ENCODE results near the gene TIAM2.
"Not testable (repeated sequence)": the region's sequence is repeated elsewhere in the genome, so short reads cannot be mapped to it uniquely, and the experiment has no call there.

TIAM2 gene

GRCh38 chr6:154993026-154993425 is 2.1 kb upstream of the TIAM2 start:
- no peak for DNase-seq

- DNase-seq = no peak
Observed at GRCh38 chr6:154993710-154994109, 1.4 kb upstream of the TIAM2 start.

DNA sequence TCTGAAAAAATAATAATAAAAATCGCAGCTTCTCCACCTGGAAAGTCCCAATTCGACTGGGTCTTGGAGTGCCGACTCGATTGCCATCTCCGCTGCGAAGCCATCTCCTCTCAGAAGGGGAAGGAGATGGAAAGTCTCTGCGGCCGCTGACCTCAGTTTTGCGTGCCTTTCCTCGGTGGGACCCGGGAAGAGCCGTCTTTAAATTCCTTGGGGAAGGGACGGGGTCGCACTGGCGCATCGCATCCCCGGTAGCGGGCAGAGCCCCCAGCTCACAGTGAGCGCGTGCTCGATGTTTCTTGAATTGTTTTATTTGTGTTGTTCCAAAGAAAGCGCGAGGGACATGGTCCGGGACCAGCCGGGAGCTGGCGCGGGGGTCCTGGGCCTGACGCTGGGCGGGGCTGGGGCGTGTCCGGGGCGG is 270 bp upstream of the TIAM2 start:
- no peak for DNase-seq

GRCh38 chr6:154996016-154996590 is 988 bp downstream of the TIAM2 start:
- DNase-seq = no peak

GRCh38 chr6:154996841-154997311 is 1.8 kb downstream of the TIAM2 start:
- no peak for DNase-seq

GRCh38 chr6:154998855-154999254 is 3.7 kb downstream of the TIAM2 start:
- DNase-seq = no peak

DNA sequence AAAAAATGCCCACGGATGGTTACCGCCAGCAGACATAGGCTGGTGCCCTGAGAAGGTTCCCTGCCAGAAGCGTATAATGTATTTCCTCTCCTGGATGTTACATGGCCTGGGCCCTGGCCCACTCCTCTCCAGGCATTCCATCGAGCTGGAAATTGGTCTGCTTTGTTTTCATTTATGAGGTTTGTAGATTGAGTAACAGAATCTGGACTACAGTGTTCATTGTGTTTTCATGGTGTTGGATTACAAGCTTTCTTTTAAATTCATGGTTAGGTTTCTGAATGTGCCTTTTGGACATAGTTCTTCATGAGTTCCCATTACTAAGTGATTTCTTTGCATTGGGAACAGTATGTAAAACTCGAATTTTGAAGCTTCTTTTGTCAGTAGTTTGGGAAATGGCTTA is 6.4 kb downstream of the TIAM2 start:
- no peak for DNase-seq

- no peak for DNase-seq
Observed at GRCh38 chr6:155001934-155002333, 6.8 kb downstream of the TIAM2 start.

DNA sequence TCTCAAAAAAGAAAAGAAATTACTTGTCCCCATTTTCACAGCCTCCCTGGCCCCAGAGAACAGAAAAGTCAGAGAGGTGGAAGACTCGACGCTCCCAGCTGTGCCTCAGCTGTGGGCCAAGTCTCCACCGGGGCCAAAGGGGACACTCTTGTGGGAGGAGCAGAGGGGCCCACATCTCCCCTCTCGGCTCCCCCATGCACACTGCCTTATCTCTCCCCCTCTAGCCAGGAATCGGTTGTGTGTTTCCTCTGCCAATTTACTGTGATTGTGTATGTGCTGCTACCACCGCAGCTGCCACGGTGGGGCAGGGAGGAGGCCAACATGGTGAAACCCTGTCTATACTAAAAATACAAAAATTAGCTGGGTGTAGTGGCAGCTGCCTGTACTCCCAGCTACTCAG is 8.4 kb downstream of the TIAM2 start:
- DNase-seq = no peak

GRCh38 chr6:155004017-155004416 is 8.9 kb downstream of the TIAM2 start:
- DNase-seq = no peak

GRCh38 chr6:155004576-155005372 is 9.7 kb downstream of the TIAM2 start:
- no peak for DNase-seq

- no peak for DNase-seq
Observed at GRCh38 chr6:155008625-155009024, 13.5 kb downstream of the TIAM2 start.

- DNase-seq = no peak
Observed at GRCh38 chr6:155010940-155011339, 15.8 kb downstream of the TIAM2 start.

DNA sequence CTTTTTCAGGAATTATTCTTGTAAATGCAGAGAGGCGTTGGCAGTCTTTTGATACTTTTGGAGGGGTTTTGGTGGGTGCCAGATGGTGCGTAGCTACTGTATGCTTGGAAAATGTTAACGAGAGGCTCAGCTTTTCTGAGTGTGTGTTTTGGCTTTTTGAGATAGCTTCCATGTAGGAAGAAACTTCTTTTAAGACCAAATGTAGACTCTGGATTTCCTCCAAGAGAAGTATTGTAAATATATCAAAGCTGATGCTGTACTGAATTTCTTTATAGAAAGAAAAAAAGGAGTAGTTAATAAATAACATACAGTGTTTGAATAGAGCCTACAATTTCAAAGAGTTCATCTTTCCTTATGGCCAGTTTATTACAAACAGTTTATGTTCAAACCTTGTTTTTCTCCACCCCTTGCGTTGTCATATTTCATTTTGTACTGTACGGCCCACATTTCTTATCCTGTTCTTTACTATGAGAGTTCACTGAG is 16.7 kb downstream of the TIAM2 start:
- no peak for DNase-seq

DNA sequence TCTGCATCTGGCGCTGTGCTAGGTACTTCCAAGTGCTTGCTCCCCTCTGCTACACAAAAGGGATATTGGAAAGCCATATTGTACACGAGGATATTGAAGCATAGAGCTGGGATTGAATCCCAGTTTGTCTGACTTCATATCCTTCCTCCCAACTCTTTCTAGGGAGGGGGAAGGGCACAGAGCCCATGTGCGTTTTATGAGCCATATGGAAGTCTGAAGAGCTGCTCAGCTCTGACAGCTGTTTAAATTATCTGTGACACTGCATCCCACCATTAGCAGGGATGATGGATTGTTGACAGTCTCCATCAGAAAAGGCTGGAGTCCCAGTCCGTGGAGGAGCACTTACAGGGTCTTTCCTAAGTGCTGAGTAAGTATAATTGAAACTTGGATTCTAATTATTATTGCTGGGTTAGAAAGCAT is 18.4 kb downstream of the TIAM2 start:
- DNase-seq = no peak

DNA sequence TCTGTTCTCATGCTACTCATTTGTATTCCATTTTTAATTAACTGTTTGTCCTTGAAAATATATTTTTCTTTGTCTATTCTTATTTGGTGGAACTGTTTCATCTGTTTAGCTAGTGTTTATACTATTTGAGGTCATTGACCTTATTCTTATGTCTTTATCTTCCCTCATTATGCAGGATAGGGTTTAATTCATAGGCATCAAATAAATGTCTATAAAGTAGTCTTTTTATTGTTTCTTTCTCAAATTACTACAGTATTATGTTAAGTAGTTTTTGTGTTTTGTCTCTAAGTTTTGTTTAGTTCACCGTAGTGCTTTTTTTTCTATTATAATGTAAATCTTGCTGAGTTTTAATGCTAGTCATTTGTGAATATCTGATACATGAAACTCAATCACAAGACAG is 19.0 kb downstream of the TIAM2 start:
- no peak for DNase-seq

DNA sequence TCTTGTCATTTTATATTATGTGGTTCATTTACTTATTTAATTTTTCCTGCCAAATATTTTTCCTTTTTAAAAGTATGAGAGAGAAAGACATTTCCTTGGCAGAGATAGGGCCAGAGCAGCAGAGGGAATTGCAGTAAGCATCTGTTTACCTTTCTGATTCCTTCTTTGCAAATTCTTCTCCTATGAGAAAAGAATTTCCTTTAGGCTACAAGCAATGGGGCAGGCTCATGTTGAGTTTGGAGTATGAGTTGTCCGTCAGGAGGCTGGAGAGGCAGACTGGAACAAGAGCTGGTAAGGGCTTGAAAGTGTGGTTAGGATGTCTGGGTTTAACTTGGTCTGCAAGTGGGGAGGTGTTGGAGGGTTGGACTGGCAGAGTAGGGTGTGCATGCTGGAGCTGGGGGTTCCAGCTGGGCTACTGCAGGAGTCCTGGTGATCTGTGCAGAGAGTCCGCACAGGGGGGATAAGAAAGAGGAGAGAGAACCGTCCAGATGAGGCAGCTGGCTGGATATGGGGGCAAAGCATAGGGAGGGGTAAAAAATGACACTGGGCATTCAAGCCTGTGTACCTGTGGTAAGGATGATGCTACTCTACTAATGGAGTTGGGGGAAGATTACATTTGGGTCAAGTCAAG is 19.7 kb downstream of the TIAM2 start:
- DNase-seq = no peak

GRCh38 chr6:155018415-155018814 is 23.3 kb downstream of the TIAM2 start:
- not testable (repeated sequence) for DNase-seq

- no peak for DNase-seq
Observed at GRCh38 chr6:155021680-155022079, 26.6 kb downstream of the TIAM2 start.

GRCh38 chr6:155022721-155023120 is 27.6 kb downstream of the TIAM2 start:
- no peak for DNase-seq

DNA sequence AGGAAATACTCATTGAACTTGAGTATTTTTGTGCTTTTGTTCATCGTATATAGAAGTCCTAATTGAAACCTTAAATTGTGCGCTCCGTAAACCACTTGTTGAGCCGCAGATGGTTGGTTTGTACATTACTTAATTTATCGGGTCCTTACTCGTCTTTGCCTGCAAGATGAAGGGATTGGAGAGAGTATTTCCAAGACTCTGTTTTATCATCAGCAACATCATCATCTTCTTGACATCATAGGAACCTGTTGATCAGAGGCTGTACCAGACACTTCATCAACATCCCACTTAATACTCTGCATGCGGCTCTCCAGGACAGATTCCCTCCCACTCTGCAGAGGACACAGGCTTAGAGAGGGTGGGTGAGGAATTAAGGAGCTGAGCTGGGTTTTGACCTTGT is 28.6 kb downstream of the TIAM2 start:
- DNase-seq = no peak

DNA sequence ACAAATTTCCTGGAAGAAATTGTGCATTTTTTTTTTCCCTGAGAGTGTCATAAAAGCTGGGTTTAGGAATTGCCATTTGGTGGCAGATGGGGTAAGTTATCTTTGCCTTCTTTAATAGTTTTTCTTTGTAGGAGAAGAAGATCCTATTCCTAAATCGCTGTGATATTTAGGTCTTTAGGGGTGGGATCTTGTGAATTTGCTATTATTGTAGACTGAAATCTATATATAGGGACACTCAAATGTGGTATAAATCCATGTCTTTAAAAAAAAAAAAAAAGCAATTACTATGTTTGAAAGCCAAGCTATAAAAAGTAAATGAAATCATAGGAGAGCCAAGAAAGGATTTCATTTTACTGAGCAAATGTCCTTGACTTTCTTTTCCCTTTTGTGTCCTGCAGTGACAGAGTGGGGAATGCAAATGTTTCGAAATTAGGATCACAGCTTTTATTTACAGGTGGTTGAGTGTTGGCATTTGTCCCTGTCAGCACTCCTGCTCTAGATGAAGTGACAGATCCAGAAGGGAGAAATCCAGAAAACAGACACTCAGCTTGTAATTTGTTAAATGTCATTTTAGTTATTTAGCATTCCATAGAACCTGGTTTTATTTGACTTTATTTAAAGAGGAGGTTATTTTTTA is 29.4 kb downstream of the TIAM2 start:
- no peak for DNase-seq

GRCh38 chr6:155026022-155026705 is 31.0 kb downstream of the TIAM2 start:
- DNase-seq = peak; percentile 11

Data from stimulated activated CD4-positive, alpha-beta T cell treated with anti-CD3 and anti-CD28 coated beads, Interleukin-1b, Interleukin-23, amount 100 ng/mL, for 48 hours (primary cell).